ENCODE data around the gene TAS2R39. TPM values are rescaled to one million over a fixed set of nuclear protein-coding genes. Genes with fewer than 3 reads are reported as not detected.

Gene TAS2R39
- total RNA-seq, 1 experiment from 2014 or later: not detected

Small RNAs within 50 kb of the gene (small RNA-seq; reads per million reads assigned to genes)
- 0 reads per million in 2 experiments for gene AC073342.3

Other genes with a start within 250 kb of the TAS2R39 start
- gene TRPV5, start 249.7 kb upstream of the TAS2R39 start, total RNA-seq (2014; rRNA removed; shearing (Covaris generic)): not detected in 2 replicates
- gene LLCFC1, start 243.9 kb upstream of the TAS2R39 start, total RNA-seq (2014; rRNA removed; shearing (Covaris generic)): not detected in 2 replicates
- 2.2 TPM in 1 of 2 replicates, not detected in the other for gene KEL, start 221.1 kb upstream of the TAS2R39 start, total RNA-seq (2014; rRNA removed; shearing (Covaris generic))
- gene OR9A2, start 156.3 kb upstream of the TAS2R39 start, total RNA-seq (2014; rRNA removed; shearing (Covaris generic)): not detected in 2 replicates
- not detected in 2 replicates for gene OR6V1, start 131.1 kb upstream of the TAS2R39 start, total RNA-seq (2014; rRNA removed; shearing (Covaris generic))
- not detected in 2 replicates for gene PIP, start 51.3 kb upstream of the TAS2R39 start, total RNA-seq (2014; rRNA removed; shearing (Covaris generic))
- not detected in 2 replicates for gene TAS2R40, start 38.6 kb downstream of the TAS2R39 start, total RNA-seq (2014; rRNA removed; shearing (Covaris generic))
- 144 and 161 TPM in 2 replicates for gene GSTK1, start 80.0 kb downstream of the TAS2R39 start, total RNA-seq (2014; rRNA removed; shearing (Covaris generic))
- gene TMEM139, start 101.5 kb downstream of the TAS2R39 start, total RNA-seq (2014; rRNA removed; shearing (Covaris generic)): not detected in 2 replicates
- 11.8 and 14.4 TPM in 2 replicates for gene CASP2, start 104.9 kb downstream of the TAS2R39 start, total RNA-seq (2014; rRNA removed; shearing (Covaris generic))
- gene CLCN1, start 132.7 kb downstream of the TAS2R39 start, total RNA-seq (2014; rRNA removed; shearing (Covaris generic)): not detected in 2 replicates
- gene FAM131B, start 179.3 kb downstream of the TAS2R39 start, total RNA-seq (2014; rRNA removed; shearing (Covaris generic)): not detected in 2 replicates
- gene ZYX, start 197.9 kb downstream of the TAS2R39 start, total RNA-seq (2014; rRNA removed; shearing (Covaris generic)): 14.7 and 17.2 TPM in 2 replicates
- gene EPHA1, start 225.4 kb downstream of the TAS2R39 start, total RNA-seq (2014; rRNA removed; shearing (Covaris generic)): not detected in 2 replicates